GM12892 (cell line): ENCODE data around the gene GBX1.

Experiments
- POLR2A ChIP-seq: IDR thresholded peaks from 2 replicates; pipeline ENCODE4 v1.6.1; 2011; ENCODE audit warnings: low read depth, low read length, control low read depth
- POLR2AphosphoS5 ChIP-seq: IDR thresholded peaks from 2 replicates; pipeline ENCODE4 v1.6.1; 2011; ENCODE audit warnings: low read depth, low read length, control low read depth

- TF ChIP-seq POLR2AphosphoS5 (no peak), POLR2A (no peak)
These were observed 39.8 kb upstream of the GBX1 start for GRCh38 chr7:151207315-151207714.
